ENCODE data around the gene TLCD4. TPM values are rescaled to one million over a fixed set of nuclear protein-coding genes. Genes with fewer than 3 reads are reported as not detected.

Gene TLCD4
- total and polyA plus RNA-seq, 2 of the 13 experiments (the other 11 are each of a cell fraction or from before 2014, with no cell fraction given), result 4.7 to 14.5 TPM

- TF ChIP-seq FOXP4 (CRISPR knock-in tag; IDR thresholded peaks at IDR 0.05) (peak; percentile 46; the same call in 1 of the 2 replicates), BCL3 (CRISPR knock-in tag; IDR thresholded peaks at IDR 0.05) (no peak), ZNF766 (CRISPR knock-in tag; IDR thresholded peaks at IDR 0.05; ENCODE audit: borderline replicate concordance) (no peak), SOX6 (IDR thresholded peaks at IDR 0.05) (no peak), SOX6 (CRISPR knock-in tag; IDR thresholded peaks at IDR 0.05) (peak; percentile 86), ZBTB25 (CRISPR knock-in tag; IDR thresholded peaks at IDR 0.05) (no peak), ZNF331 (CRISPR knock-in tag; IDR thresholded peaks at IDR 0.05) (peak; percentile 55; the same call in 1 of the 2 replicates), ZNF619 (CRISPR knock-in tag; IDR thresholded peaks at IDR 0.05) (0 out of 2 replicates have a peak, but pooled peaks have one; percentile 48), POLR2G (IDR thresholded peaks at IDR 0.05; ENCODE audit: low read depth, low read length) (no peak), ZNF691 (CRISPR knock-in tag; IDR thresholded peaks at IDR 0.05; ENCODE audit: borderline replicate concordance, low read depth) (peak; percentile 59; the same call in 1 of the 2 replicates), SALL1 (CRISPR knock-in tag; IDR thresholded peaks at IDR 0.05) (peak; percentile 95), MEF2D (CRISPR knock-in tag; IDR thresholded peaks at IDR 0.05) (peak; percentile 41; the same call in 1 of the 2 replicates), ZFP1 (CRISPR knock-in tag; IDR thresholded peaks at IDR 0.05) (peak; percentile 45; the same call in 1 of the 2 replicates), JUN (CRISPR knock-in tag; IDR thresholded peaks at IDR 0.05) (no peak), SMARCE1 (IDR thresholded peaks at IDR 0.05; ENCODE audit: borderline replicate concordance) (no peak), ZNF770 (CRISPR knock-in tag; IDR thresholded peaks at IDR 0.05) (0 out of 2 replicates have a peak, but pooled peaks have one; percentile 15), ZNF460 (CRISPR knock-in tag; IDR thresholded peaks at IDR 0.05; ENCODE audit: borderline replicate concordance) (no peak), THRA (CRISPR knock-in tag; IDR thresholded peaks at IDR 0.05; ENCODE audit: borderline replicate concordance) (no peak; the same call in 1 of the 2 replicates), ZFP82 (CRISPR knock-in tag; IDR thresholded peaks at IDR 0.05; ENCODE audit: borderline replicate concordance) (no peak)
These were observed 1.4 kb upstream of the TLCD4 start (continued) for GRCh38 chr1:95115708-95116137.
